Skeletal muscle satellite cell (primary cell): ENCODE measurements around the gene NEB.

Source experiments
- H3K27me3 ChIP-seq: 2 replicates; pipeline ENCODE4 v1.7.0; 2013; ENCODE audit warnings: low read length; ENCODE audit not compliant: control insufficient read depth, insufficient read depth
- H3K36me3 ChIP-seq: 2 replicates; pipeline ENCODE4 v1.7.0; 2013; ENCODE audit warnings: mild to moderate bottlenecking, control low read depth, low read length; ENCODE audit not compliant: insufficient read depth
- H3K4me1 ChIP-seq: 2 replicates; pipeline ENCODE4 v1.7.0; 2013; ENCODE audit warnings: low read length; ENCODE audit not compliant: control insufficient read depth, insufficient read depth
- H3K4me2 ChIP-seq: 2 replicates; pipeline ENCODE4 v1.7.0; 2013; ENCODE audit warnings: mild to moderate bottlenecking, low read length
- H3K4me3 ChIP-seq: 2 replicates; pipeline ENCODE4 v1.7.0; 2013; ENCODE audit warnings: low read length
- H3K9ac ChIP-seq: 2 replicates; pipeline ENCODE4 v1.7.0; 2013; ENCODE audit warnings: mild to moderate bottlenecking, low read depth, low read length, moderate library complexity
- H3K9me3 ChIP-seq: replicated peaks from 2 replicates; pipeline ENCODE4 v1.7.0; 2013; ENCODE audit warnings: mild to moderate bottlenecking, control low read depth, low read length

The NEB gene

GRCh38 chr2:151640087-151640486 is 94.2 kb downstream of the NEB start:
- H3K9me3 ChIP-seq, result no peaks in the 10 kb centered on the region
- no peaks in the 10 kb centered on the region for H3K36me3 ChIP-seq
- no peak overlapping the region for H3K4me2 ChIP-seq
- H3K27me3 ChIP-seq, result no peaks in the 10 kb centered on the region
- peaks cover 3% of the 10 kb centered on the region for H3K4me1 ChIP-seq
- H3K4me3 ChIP-seq, result no peak overlapping the region
- no peak overlapping the region for H3K9ac ChIP-seq

GRCh38 chr2:151638990-151639389 is 95.3 kb downstream of the NEB start:
- Histone ChIP-seq H3K9me3 (no peaks in the 10 kb centered on the region), H3K9ac (no peak overlapping the region), H3K27me3 (no peaks in the 10 kb centered on the region), H3K36me3 (no peaks in the 10 kb centered on the region), H3K4me1 (peaks cover 3% of the 10 kb centered on the region), H3K4me3 (no peak overlapping the region), H3K4me2 (no peak overlapping the region)

- Histone ChIP-seq H3K4me3 (no peak overlapping the region), H3K4me2 (peak overlapping the region; percentile 47), H3K36me3 (no peaks in the 10 kb centered on the region), H3K4me1 (peaks cover 3% of the 10 kb centered on the region), H3K27me3 (no peaks in the 10 kb centered on the region), H3K9ac (no peak overlapping the region), H3K9me3 (no peaks in the 10 kb centered on the region)
These were observed 95.9 kb downstream of the NEB start for GRCh38 chr2:151638191-151638933.

DNA sequence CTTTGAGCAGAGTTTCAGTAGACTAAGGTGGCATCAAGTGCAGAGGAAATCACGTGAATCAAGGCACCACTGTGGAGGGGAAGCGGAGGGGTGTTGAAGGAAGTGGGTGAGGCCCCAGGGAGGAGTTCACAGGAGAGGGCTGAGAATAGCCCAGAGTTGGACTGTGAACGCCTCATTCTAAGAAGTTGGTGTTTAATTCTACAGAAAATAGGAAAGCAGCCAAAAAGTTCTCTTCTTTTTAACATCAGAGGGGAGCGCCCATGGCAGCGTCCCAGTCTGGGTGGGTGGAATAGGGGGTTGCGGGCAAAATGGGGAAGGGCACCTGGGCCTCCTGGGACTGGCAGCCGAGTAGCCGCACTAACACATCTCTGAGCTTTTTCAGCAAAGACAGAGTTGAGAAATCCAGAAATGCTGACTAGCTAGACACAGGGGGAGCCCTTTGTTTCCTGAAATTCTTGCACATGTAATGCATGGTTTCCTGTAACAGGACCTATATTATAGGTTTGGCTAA is 97.0 kb downstream of the NEB start:
- Histone ChIP-seq H3K4me3 (no peak overlapping the region), H3K9me3 (no peaks in the 10 kb centered on the region), H3K9ac (no peak overlapping the region), H3K4me1 (peaks cover 3% of the 10 kb centered on the region), H3K27me3 (no peaks in the 10 kb centered on the region), H3K36me3 (no peaks in the 10 kb centered on the region), H3K4me2 (no peak overlapping the region)

- no peak overlapping the region for H3K9ac ChIP-seq
- H3K4me2 ChIP-seq, result no peak overlapping the region
- H3K4me3 ChIP-seq, result no peak overlapping the region
- H3K36me3 ChIP-seq, result no peaks in the 10 kb centered on the region
- no peaks in the 10 kb centered on the region for H3K9me3 ChIP-seq
- peaks cover 3% of the 10 kb centered on the region for H3K4me1 ChIP-seq
- no peaks in the 10 kb centered on the region for H3K27me3 ChIP-seq
These were observed 99.4 kb downstream of the NEB start for GRCh38 chr2:151634736-151635467.

DNA sequence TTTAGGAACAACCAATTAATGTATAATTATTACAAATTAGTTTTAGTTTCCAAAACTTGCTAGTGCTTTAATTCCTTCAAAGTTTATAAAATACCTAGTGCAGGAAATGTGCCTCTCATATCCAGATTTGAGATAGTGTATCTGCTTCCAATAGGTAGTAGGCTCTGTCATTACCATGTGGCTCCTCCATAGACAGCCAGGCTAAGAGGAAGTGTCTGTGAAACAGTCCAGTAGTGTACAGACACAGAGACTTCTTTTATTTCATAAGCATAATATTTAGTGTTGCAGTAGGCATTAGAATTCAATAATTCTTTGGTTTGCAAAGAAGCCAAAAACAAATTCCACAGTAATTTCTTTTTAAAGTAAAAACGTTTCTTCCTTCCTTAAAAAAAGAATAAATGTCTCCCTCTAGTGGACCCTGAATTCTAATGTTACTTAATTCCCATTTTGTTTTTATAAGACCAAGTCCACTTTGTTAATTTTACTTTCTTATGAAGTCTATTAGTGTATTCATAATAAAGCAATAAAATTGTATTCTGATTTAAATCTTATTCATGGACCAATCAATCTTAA is 101.2 kb downstream of the NEB start:
- Histone ChIP-seq H3K27me3 (no peaks in the 10 kb centered on the region), H3K36me3 (no peaks in the 10 kb centered on the region)

DNA sequence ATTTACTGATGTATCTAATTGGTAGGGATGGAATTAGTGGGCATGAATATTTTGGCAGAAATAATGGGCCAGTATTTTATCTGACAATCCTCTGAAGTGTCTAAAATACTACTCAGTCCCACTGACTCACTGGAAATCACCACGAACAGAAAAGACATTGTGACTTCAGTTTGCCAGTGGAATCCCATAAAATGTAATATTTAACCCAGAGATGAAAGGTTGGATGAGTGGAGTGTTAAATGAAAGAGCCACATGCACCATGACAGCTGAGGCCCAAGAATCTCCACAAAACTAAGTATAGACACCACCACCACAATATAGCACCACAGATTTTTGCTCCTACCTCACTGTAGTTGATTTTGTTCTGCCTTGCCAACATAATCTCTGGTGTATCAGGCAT is 103.9 kb downstream of the NEB start:
- Histone ChIP-seq H3K4me1 (no peaks in the 10 kb centered on the region), H3K9ac (no peak overlapping the region), H3K36me3 (no peaks in the 10 kb centered on the region), H3K9me3 (no peaks in the 10 kb centered on the region), H3K4me3 (no peak overlapping the region), H3K27me3 (no peaks in the 10 kb centered on the region), H3K4me2 (no peak overlapping the region)

More for the DNA sequence above, 101.2 kb downstream of the NEB start:
- H3K9me3 ChIP-seq, result no peaks in the 10 kb centered on the region
- no peak overlapping the region for H3K9ac ChIP-seq
- no peak overlapping the region for H3K4me3 ChIP-seq
- no peak overlapping the region for H3K4me2 ChIP-seq
- H3K4me1 ChIP-seq, result no peaks in the 10 kb centered on the region

- Histone ChIP-seq H3K36me3 (no peaks in the 10 kb centered on the region), H3K4me2 (no peak overlapping the region), H3K9ac (no peak overlapping the region), H3K9me3 (no peaks in the 10 kb centered on the region), H3K27me3 (no peaks in the 10 kb centered on the region), H3K4me1 (no peaks in the 10 kb centered on the region), H3K4me3 (no peak overlapping the region)
These were observed 106.9 kb downstream of the NEB start for GRCh38 chr2:151627353-151627752.

GRCh38 chr2:151624271-151624670 is 110.0 kb downstream of the NEB start:
- Histone ChIP-seq H3K4me2 (no peak overlapping the region), H3K9me3 (no peaks in the 10 kb centered on the region), H3K4me3 (no peak overlapping the region), H3K9ac (no peak overlapping the region), H3K4me1 (no peaks in the 10 kb centered on the region), H3K36me3 (no peaks in the 10 kb centered on the region), H3K27me3 (no peaks in the 10 kb centered on the region)

- H3K4me2 ChIP-seq, result no peak overlapping the region
- no peaks in the 10 kb centered on the region for H3K27me3 ChIP-seq
- H3K9me3 ChIP-seq, result no peaks in the 10 kb centered on the region
- H3K36me3 ChIP-seq, result no peaks in the 10 kb centered on the region
- no peaks in the 10 kb centered on the region for H3K4me1 ChIP-seq
- H3K9ac ChIP-seq, result no peak overlapping the region
- H3K4me3 ChIP-seq, result no peak overlapping the region
These were observed 110.6 kb downstream of the NEB start for GRCh38 chr2:151623631-151624030.

DNA sequence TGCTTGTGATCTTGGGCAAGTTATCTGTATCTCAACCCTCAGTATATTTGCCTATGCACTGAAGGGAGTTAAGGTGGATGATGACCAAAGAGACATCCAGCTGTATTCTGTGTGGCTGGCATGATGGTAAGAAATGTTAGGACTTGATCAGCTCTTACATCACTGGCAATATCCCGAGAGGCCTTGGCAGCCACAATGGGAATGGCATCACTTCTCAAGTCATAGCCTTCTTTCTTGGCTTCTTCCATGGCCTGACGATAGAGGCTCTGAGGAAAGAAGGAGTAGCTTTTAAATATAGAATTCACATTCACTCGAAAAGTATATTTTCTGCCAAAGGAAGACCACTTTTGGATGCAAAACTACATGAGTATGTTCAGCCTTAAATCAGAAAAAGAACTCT is 113.5 kb downstream of the NEB start:
- Histone ChIP-seq H3K27me3 (no peaks in the 10 kb centered on the region), H3K4me2 (no peak overlapping the region), H3K36me3 (no peaks in the 10 kb centered on the region), H3K9me3 (no peaks in the 10 kb centered on the region), H3K9ac (no peak overlapping the region), H3K4me3 (no peak overlapping the region), H3K4me1 (no peaks in the 10 kb centered on the region)
